Transverse colon (tissue), 4 donors: Measurements from ENCODE around the gene KHDRBS2.

ENCODE experiments used
- CTCF ChIP-seq, 5 experiments: fragments of 200-600 bp in 3 of 5; fragments of 450-650 bp in 2 of 5; sonication (generic) in 3 of 5; IDR thresholded peaks; 1 replicate in 2 of 5; 2 replicates in 3 of 5; pipeline ENCODE4 v1.5.1; 2016 to 2017; ENCODE audit warnings: antibody characterized with exemption in 5 of 5, inconsistent platforms in 3 of 5, mild to moderate bottlenecking in 2 of 5, moderate library complexity in 1 of 5
- EP300 ChIP-seq: sonication (generic); formaldehyde crosslinking; IDR thresholded peaks from one replicate; pipeline ENCODE4 v1.6.1; 2017; ENCODE audit warnings: antibody characterized with exemption, low read depth
- POLR2A ChIP-seq: fragments of 450-650 bp; IDR thresholded peaks from one replicate; pipeline ENCODE4 v1.6.1; 2016; ENCODE audit warnings: antibody characterized with exemption, mild to moderate bottlenecking, moderate library complexity
- POLR2AphosphoS5 ChIP-seq, 3 donors: sonication (generic); formaldehyde crosslinking; IDR thresholded peaks; one replicate each; pipeline ENCODE4 v1.6.1; 2016; ENCODE audit warnings: antibody characterized with exemption in 3 of 3

- no peak for TF ChIP-seq CTCF (IDR thresholded peaks at IDR 0.05)
- no peak for TF ChIP-seq POLR2A
- TF ChIP-seq POLR2AphosphoS5 (IDR thresholded peaks at IDR 0.05) = no peak
- TF ChIP-seq EP300 = no peak
These were observed 37.9 kb upstream of the KHDRBS2 start for GRCh38 chr6:62323818-62324431.
